Measurements from ENCODE around the gene CCL14. TPM values are rescaled to one million over a fixed set of nuclear protein-coding genes. Genes with fewer than 3 reads are reported as not detected.

The CCL14 gene
- total and polyA plus RNA-seq, 2 donors from 2014 or later, result 14.2 to 134 TPM

DNA sequence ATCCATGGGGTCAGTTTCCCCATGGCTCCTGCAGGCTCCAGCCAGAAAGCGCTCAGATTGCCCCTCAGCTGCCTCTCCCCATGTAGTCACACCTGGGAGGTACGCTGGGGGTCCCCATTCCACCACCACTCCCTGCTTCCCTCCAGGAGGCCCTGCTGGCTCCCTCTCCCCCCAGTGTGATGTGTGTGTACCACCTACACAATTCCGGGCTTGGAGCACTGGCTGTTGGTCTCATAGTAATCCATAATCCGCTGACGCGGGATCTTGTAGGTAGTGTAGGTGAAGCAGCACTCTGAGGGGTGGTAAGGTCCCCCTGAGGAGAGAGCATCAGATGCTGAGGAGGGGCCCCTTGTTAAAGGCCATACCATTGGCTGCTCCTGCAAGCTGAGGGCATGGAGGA, 2.4 kb downstream of the CCL14 start:
- DNase-seq (no peak), FAIRE-seq (no peak)
- Histone ChIP-seq H3K27me3 (ENCODE audit: control insufficient read depth, insufficient read depth, low read length) (no peaks in the 10 kb centered on the region), H3K9me3 (ENCODE audit: control insufficient read depth in 2 of 3, insufficient read depth in 1 of 3, low read length in 3 of 3) (no peaks in the 10 kb centered on the region), H3K27ac (ENCODE audit: low read depth in 2 of 2, low read length in 2 of 2) (no peak overlapping the region), H3K4me1 (ENCODE audit: control insufficient read depth in 2 of 3, insufficient read depth in 2 of 3, low read depth in 1 of 3, low read length in 3 of 3) (peaks cover 0 to 2% (median 0%) of the 10 kb centered on the region in 3 donors), H3K36me3 (ENCODE audit: control insufficient read depth in 2 of 3, insufficient read depth in 3 of 3, low read length in 3 of 3) (no peaks in the 10 kb centered on the region), H3K4me3 (ENCODE audit: low read length in 3 of 3) (no peak overlapping the region), H3K9ac (ENCODE audit: low read length in 3 of 3) (no peak overlapping the region)
- intact Hi-C loops (cut with DNase I), result no loop called here
- TF ChIP-seq, protein P1, sequence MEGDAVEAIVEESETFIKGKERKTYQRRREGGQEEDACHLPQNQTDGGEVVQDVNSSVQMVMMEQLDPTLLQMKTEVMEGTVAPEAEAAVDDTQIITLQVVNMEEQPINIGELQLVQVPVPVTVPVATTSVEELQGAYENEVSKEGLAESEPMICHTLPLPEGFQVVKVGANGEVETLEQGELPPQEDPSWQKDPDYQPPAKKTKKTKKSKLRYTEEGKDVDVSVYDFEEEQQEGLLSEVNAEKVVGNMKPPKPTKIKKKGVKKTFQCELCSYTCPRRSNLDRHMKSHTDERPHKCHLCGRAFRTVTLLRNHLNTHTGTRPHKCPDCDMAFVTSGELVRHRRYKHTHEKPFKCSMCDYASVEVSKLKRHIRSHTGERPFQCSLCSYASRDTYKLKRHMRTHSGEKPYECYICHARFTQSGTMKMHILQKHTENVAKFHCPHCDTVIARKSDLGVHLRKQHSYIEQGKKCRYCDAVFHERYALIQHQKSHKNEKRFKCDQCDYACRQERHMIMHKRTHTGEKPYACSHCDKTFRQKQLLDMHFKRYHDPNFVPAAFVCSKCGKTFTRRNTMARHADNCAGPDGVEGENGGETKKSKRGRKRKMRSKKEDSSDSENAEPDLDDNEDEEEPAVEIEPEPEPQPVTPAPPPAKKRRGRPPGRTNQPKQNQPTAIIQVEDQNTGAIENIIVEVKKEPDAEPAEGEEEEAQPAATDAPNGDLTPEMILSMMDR (IDR thresholded peaks at IDR 0.05; ENCODE audit: borderline replicate concordance, extremely low read depth, insufficient read depth), result no peak

DNA sequence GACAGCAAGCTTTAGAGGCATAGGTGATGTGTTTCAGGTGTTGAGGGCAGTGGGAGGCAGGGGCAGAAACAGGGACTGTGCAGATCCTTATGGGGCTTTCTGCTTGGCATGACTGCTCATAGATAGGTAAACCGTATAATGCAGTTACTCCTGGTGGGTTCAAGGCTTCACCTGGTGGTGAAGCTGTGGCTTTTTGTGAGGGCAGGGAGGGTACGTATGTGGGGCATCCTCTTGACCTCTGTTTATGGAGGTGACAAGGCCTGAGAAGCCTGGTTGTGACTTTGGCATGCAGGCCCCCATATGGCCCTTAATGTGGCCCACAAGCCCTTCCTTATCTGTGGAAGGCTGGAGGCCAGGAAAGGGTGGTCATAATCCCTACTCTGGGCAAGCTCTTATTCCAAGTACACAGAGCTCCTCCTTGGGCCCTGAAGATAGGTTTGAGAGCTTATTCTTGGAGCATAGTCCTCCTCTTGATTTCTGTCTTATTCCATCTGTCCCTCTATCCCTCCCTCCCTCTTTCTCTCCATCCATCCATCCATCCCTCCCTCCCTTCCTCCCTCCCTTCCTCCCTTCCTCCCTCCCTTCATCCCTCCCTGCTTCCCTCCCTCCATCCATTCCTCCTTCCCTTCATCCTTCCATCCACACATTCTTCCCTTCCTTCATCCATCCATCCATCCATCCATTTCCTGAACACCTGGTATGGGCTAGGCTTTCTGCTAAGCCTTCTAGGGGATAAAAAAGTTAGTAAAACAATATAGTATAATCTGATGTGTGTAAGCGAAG, 3.9 kb downstream of the CCL14 start:
- Histone ChIP-seq H3K4me3 (ENCODE audit: low read length in 3 of 3) (no peak overlapping the region), H3K27me3 (ENCODE audit: control insufficient read depth, insufficient read depth, low read length) (no peaks in the 10 kb centered on the region), H3K36me3 (ENCODE audit: control insufficient read depth in 2 of 3, insufficient read depth in 3 of 3, low read length in 3 of 3) (no peaks in the 10 kb centered on the region), H3K9me3 (ENCODE audit: control insufficient read depth in 2 of 3, insufficient read depth in 1 of 3, low read length in 3 of 3) (no peaks in the 10 kb centered on the region), H3K4me1 (ENCODE audit: control insufficient read depth in 2 of 3, insufficient read depth in 2 of 3, low read depth in 1 of 3, low read length in 3 of 3) (peaks cover 0 to 2% (median 0%) of the 10 kb centered on the region in 3 donors), H3K9ac (ENCODE audit: low read length in 3 of 3) (no peak overlapping the region), H3K27ac (ENCODE audit: low read depth in 2 of 2, low read length in 2 of 2) (no peak overlapping the region)
- no peak for DNase-seq
- intact Hi-C loops (cut with DNase I), result no loop called here
- FAIRE-seq, result no peak
- TF ChIP-seq, protein P1 (IDR thresholded peaks at IDR 0.05; ENCODE audit: borderline replicate concordance, extremely low read depth, insufficient read depth), result no peak

DNA sequence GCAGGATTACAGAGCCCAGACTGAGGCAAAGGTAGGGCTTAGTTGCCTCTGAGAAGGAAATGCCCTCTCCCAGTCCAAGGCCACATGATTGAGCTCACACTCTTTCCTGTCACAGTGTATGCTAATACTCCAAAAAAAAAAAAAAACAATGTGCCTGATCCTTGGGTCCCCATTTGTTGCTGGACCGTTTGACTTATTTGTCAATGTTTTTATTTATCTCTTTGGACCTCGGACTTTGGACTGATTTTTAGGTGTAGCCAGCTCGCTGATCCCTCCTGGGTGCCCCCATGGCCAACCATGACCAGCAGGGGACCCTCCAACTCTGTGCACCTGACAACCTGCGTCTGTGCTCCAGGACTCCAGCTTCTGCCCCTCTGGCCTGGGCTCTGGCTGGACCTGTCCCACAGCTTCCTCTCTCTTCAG, 4.6 kb downstream of the CCL14 start:
- Histone ChIP-seq H3K9ac (ENCODE audit: low read length in 3 of 3) (no peak overlapping the region), H3K27ac (ENCODE audit: low read depth in 2 of 2, low read length in 2 of 2) (no peak overlapping the region), H3K36me3 (ENCODE audit: control insufficient read depth in 2 of 3, insufficient read depth in 3 of 3, low read length in 3 of 3) (no peaks in the 10 kb centered on the region), H3K4me3 (ENCODE audit: low read length in 3 of 3) (no peak overlapping the region), H3K9me3 (ENCODE audit: control insufficient read depth in 2 of 3, insufficient read depth in 1 of 3, low read length in 3 of 3) (no peaks in the 10 kb centered on the region), H3K27me3 (ENCODE audit: control insufficient read depth, insufficient read depth, low read length) (no peaks in the 10 kb centered on the region), H3K4me1 (ENCODE audit: control insufficient read depth in 2 of 3, insufficient read depth in 2 of 3, low read depth in 1 of 3, low read length in 3 of 3) (peaks cover 0 to 2% (median 0%) of the 10 kb centered on the region in 3 donors)
- intact Hi-C loops (cut with DNase I), result no loop called here
- DNase-seq (no peak), FAIRE-seq (no peak)
- TF ChIP-seq, protein P1 (IDR thresholded peaks at IDR 0.05; ENCODE audit: borderline replicate concordance, extremely low read depth, insufficient read depth), result no peak
